HG03097 (cell line): ENCODE results near the gene CCL24.
"Not testable (repeated sequence)": the region's sequence is repeated elsewhere in the genome, so short reads cannot be mapped to it uniquely, and the experiment has no call there.

ENCODE experiments used
- ATAC-seq: cut with Tn5 transposase; IDR thresholded peaks from one replicate; pipeline ENCODE4 v1.9.1; 2021; ENCODE audit not compliant: unreplicated experiment, low FRiP score

CCL24 gene

DNA sequence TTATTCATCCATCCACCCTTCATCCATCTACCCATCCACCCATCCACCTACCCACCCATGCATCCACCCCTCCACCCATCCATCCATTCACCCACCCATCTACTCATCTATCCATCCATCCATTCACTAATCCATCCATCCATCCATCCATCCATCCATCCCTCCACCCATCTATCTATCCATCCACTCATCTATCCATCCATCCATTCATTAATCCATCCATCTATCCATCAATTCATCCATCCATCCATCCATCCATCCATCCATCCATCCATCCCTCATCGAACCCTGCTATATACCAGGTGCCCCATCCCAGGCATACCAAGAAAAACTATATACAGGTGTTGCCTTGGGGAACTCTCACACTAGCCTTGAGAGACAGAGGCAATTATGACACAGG, 7.1 kb upstream of the CCL24 start:
- ATAC-seq: no peak

DNA sequence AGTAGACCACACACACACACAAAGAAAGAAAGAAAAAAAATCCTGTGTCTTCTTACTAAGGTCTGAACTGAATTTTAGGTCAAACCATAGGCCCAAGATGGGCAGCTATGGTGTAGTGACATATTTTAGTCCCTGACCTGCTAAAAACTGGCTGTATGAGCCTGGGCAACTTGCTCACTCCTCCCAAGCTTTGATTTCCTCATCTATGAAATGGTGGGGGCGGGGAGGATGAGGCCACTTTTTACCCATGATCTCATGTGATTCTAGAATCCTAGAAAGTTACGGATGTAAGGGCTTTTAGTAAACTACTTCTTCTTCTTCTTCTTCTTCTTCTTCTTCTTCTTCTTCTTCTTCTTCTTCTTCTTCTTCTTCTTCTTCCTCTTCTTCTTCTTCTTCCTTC, 6.1 kb upstream of the CCL24 start:
- no peak for ATAC-seq

DNA sequence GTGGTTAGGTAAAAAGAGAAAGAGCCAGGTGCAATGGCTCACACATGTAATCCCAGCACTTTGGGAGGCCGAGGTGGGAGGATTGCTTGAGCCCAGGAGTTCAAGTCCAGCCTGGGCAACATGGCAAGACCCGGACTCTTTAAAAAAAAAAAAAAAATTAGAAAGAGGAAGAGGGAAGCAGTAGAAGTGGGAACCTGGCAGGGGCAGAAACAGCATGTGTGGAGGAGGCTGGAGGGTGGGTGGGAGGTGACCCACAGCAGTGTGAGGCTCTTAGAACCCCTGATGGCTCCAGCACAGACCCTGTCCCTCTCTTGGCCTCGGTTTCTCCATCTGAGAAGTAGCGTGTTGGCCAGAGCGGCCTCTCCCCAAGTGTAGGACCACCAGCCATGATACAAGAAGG, 4.9 kb upstream of the CCL24 start:
- no peak for ATAC-seq

DNA sequence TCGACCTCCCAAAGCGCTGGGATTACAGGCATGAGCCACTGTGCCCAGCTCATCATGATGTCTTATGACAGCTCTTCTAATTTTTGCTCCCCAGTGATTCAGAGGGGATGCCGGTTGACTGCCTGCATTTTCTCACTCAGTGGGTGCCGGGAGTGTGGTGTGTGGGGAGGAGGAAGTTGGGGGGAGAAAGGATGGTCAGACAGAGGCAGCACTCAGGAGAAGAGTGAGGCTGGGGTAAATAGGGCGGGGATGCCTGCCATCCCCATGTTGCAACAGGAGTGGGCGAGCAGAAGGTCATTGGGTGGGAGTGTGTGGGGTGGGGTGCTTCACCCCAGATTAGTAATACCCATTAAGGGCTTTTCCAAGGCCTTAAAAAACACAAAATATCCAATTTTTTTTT, 3.5 kb upstream of the CCL24 start:
- ATAC-seq: no peak

DNA sequence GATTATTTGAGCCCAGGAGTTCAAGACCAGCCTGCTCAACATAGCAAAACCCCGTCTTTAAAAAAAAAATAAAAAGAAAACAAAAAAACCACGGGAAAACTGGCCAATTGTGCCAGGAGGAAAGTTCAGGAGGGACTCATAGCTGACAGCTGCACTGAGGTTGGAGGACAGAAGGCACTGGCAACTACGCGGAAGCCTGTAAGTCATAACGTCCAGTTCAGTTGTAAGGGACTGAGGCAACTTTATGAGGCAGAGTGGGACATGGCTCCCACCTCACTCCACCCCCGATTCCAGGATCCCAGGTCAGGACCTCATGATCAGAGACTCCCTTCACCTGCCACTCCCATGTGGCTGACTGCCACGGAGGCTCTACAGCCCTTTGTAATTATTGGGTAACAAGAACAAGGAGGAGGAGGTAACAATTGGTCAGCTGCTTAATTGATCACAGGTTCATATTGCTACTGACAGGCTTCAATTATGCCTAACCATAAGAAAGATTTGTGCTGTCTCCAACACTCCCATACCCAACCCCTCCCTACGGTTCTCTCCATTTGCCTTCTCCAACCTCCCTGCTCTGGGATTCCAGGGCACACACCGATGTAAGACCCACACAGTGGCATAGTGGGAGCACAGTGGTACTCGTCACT, 1.9 kb upstream of the CCL24 start:
- no peak for ATAC-seq

DNA sequence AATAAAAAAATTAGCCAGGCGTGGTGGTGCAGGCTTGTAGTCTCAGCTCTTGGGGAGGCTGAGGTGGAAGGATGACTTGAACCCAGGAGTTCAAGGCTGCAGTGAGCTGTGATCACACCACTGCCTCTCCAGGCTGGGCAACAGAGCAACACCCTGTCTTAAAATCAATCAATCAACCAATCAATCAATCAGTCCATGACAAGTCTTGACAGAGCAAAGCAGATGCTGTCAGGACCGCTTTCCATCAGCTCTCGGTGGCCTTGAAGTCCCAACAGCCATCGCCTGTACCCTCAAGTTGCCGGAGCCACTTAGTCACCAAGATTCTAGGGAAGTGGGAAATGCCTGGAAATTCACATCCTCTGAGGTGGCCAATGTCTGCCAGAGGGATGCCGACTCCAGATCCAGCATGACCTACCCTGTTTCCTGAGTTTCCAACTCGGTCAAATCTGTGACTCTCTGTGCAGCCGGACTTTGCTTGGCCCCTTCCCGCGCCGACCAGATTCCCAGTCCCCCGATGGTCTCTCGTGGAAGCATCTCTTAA, 871 bp upstream of the CCL24 start:
- ATAC-seq: no peak

DNA sequence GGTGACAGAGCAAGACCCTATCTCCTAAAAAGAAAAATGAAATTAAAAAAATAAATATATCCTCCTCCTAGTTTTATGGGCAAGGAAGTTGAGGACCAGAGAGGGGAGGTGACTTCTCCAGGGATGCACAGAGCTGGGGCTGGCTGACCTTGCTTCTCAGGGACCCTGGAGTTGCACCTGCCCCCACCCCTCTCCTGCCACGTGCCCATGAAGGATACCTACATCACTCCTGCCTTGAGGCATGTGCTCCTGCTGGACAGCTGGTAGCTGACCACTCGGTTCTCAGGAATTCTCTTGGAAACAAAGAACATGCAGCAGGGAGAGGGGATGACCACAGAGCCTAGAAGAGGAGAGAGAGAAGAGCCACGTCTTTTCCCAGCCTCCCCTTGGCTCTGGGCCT, 522 bp downstream of the CCL24 start:
- ATAC-seq: no peak

DNA sequence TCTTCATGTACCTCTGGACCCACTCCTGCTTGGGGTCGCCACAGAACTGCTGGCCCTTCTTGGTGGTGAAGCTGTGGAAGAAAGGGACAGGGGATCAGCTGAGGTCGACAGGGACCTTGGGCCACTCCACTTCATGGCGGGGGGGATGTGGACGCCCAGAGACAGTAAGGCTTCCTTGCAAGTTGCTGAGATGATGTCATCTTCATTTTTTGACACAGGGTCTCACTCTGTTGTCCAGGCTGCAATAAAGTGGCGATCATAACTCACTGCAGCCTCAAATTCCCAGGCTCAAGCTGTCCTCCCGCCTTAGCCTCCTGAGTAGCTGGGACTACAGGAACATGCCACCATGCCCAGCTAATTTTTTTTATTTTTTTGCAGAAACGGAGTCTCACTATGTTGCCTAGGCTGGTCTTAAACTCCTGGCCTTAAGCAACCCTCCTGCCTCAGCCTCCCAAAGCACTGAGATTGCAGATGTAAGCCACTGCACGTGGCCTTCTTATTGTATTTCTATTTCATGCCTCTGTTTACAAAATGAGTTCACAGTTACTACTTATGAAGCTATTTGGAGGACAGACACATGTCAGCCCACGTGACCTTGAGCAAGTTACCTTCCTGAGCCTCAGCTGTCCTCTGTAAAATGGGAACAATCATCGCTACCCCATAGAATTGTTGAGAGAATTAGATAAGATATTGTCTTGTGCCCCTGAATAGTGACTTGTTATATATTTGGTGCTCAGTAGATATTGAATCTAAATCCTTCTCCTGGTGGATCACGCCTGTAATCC, 1.5 kb downstream of the CCL24 start:
- no peak for ATAC-seq

DNA sequence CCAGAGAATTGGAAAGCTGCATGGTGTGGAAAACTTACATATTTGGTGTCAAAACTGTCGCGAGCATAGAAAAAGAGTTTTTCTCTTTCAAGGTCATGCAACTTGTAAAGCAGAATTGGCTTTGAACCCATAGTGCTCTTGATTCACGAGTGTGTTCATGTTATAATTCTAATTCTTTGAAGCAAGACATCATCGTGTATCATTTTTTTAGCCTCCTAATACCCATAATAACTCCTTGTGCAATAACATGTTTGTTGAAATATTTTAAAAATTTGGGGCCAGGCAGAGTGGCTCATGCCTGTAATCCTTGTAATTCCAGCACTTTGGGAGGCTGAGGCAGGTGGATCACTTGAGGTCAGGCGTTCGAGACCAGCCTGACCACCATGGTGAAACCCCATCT, 4.2 kb downstream of the CCL24 start:
- ATAC-seq: no peak

DNA sequence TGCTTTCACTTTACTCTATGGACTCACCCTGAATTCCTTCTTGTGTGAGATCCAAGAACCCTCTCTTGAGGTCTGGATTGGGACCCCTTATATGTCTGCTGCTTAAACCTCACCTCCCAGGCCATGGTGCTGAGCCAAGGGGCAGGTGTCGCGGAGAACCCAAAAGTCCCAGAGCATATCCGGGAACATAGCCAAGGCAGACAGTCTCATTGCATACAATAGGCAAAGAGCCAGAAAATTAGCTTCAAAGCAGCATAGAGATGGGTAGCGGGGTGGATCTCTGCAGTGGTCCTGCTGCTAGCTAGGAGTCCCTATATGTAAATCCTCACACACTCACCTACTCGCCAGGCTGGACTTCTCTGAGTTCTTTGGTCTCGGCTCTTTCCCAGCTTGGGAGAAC, 5.5 kb downstream of the CCL24 start:
- ATAC-seq: no peak

DNA sequence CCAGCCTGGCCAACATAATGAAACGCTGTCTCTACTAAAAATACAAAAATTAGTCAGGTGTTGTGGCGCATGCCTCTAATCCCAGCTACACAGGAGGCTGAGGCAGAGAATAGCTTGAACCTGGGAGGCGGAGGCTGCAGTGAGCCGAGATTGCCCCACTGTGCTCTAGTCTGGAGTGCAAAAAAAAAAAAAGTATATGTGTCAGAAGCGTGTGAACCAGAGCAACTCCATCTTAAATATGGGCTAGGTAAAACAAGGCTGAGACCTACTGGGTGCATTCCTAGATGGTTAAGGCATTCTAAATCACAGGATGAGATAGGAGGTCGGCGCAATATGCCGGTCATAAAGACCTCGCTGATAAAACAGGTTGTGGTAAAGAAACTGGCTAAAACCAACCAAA, 6.2 kb downstream of the CCL24 start:
- ATAC-seq: no peak

DNA sequence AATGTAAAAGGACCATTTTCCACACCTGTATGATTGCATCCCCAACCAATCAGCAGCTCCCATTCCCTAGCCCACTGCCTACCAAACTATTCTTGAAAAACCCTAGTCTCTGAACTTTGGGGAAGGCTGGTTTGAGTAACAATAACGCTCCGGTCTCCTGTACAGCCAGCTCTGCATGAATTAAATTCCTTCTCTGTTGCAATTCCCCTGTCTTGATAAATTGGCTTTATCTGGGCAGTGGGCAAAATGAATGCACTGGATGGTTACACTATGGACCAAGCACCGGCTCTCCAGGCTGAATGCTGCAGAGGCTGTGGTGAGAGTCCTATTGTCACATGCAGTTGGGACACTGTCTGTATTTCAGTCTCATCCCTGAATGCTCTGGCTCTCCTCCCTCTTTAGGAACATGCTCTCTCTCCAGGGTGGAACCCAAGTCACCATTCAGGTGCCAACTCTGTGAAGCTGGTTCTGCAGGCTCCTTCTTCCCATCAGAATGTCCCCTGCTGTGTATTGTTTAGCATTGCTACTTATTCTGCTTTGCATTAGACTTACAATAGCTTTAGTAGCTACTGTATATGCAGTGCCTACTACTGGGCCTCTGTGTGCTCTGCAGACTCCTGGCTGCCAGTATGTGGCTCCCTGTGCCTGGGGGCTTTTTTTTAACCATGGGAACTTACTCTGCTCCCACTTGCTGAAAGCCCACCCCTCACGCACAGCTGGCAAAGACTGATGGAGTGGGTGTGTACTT, 6.9 kb downstream of the CCL24 start:
- ATAC-seq: no peak

DNA sequence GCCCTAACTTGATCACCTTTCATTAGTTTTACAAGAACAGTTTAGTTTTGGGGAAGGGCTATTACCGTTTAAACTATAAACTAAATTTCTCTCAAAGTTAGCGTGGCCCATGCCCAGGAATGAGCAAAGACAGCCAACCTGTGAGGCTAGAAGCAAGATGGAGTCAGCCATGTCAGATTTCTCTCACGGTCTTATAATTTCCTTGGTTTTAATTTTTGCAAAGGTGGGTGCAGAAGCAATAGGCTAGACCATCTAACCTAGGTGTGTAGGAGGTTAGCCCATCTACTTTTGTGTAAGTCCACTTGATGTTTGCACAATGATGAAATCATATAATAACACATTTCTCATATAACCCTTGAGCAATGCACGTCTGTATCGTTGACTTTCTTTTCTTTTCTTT, 8.9 kb downstream of the CCL24 start:
- ATAC-seq: no peak

DNA sequence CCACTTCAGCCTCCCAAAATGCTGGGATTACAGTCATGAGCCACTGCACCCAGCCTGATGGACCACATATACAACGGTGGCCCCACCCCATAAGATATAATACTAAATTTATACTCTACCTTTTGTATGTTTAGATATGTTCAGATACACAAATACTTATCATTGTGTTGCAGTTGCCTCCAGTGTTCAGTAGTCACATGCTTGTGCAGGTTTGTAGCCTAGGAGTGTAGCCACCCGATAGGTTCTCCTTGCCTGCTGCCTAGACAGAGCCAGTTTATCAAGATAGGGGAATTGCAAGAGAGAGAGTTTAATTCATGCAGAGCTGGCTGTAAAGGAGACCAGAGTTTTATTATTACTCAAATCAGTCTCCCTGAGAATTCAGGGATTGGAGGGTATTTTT, 9.6 kb downstream of the CCL24 start:
- ATAC-seq: no peak

DNA sequence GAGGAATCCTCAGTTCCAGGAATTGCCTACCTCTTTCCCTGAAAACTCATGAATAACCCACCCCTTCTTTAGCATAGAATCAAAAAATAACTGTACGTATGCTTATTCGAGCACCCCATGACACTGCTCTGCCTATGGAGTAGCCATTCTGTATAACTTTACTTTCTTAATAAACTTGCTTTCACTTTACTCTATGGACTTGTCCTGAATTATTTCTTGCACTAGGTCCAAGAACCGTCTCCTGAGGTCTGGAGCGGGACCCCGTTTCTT, 11.1 kb downstream of the CCL24 start:
- ATAC-seq: no peak

DNA sequence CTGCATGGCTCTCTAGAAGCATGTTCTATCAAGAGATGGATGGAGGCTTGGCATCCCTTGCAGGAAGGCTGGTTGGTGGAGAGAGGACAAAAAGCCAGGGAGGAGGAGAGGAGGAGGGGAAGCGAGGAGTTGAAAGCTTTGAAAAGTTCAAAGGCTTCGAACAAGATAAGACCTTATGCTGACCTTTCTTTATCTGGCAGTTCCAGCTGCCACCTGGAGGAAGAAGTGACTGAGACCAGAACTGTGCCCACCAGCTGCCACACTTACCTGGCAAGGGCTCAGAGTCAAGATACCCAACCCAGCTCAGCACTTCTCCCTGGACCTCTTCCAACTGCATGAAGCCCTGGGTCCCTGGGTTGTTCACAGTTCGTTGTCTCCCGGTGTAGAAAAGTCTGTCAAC, 14.8 kb downstream of the CCL24 start:
- no peak for ATAC-seq

DNA sequence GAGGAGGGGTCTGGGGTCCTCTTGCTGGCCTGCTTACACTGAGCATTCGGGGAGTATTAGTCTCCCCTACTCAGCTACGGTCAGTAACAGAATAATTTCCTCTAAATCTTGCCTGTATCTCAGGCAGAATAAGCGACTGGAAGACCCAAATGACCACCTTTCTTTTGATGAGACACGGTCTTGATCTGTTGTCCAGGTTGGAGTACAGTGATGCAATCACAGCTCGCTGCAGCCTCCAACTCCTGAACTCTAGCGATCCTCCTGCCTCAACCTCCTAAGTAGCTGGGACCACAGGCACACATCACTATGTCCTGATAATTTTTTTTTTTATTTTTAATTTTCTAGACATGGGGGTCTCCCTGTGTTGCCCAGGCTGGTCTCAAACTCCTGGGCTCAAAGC, 17.2 kb downstream of the CCL24 start:
- no peak for ATAC-seq

DNA sequence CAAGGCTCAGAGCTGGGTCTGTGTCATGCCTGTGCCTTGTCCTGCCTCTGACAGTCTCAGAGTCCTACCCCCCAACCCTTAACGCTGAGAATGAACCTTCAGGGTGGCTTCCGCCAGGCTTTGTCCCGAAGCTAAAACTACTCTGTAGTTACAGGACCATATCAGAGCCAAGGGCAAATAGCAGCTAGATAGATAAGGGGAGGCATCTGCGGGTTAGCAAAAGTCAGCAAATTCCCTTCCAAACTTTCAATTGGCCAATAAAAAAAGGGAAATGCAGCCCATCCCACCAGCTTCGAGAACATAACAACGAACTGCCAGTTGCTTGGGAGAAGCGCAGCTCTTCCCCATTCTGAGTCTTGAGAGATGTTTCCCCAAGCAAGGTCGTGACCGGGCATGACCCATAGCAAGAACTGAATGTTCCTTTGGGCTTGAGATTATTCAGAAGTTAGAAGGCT, 17.7 kb downstream of the CCL24 start:
- ATAC-seq: no peak

DNA sequence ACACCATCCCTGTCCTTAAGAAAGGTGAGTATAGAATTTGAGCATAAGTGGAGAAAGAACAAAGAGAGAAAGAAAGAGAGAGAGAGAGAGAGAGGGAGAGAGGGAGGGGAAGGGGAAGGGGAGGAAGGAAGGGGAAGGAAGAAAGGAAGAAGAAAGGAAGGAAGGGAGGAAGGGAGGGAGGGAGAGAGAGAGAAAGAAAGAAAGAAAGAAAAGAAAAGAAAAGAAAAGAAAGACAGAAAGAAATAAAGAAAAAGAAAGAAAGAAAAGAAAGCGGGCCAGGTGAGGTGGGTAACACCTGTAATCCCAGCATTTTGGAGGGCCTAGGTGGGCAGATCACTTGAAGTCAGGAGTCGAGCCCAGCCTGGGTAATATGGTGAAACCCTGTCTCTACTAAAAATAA, 19.9 kb downstream of the CCL24 start:
- no peak for ATAC-seq

DNA sequence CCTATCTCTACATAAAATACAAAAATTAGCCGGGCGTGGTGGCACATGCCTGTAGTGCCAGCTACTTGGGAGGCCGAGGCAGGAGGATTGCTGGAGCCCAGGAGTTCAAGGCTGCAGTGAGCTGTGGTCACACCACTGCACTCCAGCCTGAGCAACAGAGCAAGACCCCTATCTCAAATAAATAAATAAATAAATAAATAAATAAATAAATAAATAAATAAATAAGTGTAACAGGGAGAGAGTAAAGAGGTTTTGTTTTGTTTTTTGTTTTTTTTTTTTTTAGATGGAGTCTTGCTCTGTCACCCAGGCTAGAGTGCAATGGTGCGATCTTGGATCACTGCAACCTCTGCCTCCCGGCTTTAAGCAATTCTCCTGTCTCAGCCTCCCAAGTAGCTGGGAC, 21.0 kb downstream of the CCL24 start:
- not testable (repeated sequence) for ATAC-seq

DNA sequence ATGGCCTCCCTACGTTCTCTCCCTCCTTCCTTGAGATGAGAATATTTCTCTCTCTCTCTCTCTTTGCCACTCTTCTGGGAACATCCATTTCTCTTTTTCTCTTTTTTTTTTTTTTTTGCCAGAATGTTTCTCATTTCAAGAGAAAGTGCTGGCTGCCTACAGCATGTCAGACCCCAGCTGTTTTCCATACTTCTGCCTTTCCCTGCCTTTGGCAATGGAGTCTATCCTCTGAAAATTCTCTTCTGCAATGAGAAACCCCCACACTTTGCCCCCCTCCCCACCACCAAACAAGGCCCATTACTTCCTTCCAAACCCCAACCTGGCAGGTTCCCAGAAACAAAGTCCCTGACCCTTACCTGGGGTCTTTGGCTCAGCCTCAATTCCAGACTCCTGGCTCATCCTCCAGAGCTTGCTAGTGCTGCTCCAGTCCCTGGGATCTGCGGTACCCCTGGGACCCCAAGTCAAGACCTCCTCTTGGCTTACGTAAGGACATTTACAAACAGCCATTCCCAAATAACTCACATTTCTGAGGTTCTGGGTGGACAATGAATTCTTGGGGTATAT, 24.2 kb downstream of the CCL24 start:
- no peak for ATAC-seq
